Activated CD8-positive, alpha-beta memory T cell treated with anti-CD3 and anti-CD28 coated beads, Interleukin-2, amount 10 ng/mL, durations not matched to agents 7 days and 5 days (primary cell): ENCODE measurements around the gene SORCS2. TPM values are rescaled to one million over a fixed set of nuclear protein-coding genes. Genes with fewer than 3 reads are reported as not detected.

Experiments
- ATAC-seq: fragments of 150-1000 bp; cut with Tn5 transposase; one replicate; pipeline ENCODE4 v1.10.0; 2021; ENCODE audit warnings: moderate library complexity
- CTCF ChIA-PET: fragments of 350-600 bp; sonication (Branson Sonifier 250); formaldehyde crosslinking; loops from one replicate; lab custom pipeline; 2021; ENCODE audit warnings: antibody characterized with exemption; lab: Charles Lee
- DNase-seq: peaks from one replicate; pipeline ENCODE4 v3.0.0-alpha.2; 2020
- H3K27ac Mint-ChIP-seq: one replicate; pipeline ENCODE4 v1.8.0; 2021; ENCODE audit warnings: mild to moderate bottlenecking, mixed read lengths
- H3K27me3 Mint-ChIP-seq: one replicate; pipeline ENCODE4 v1.8.0; 2021; ENCODE audit warnings: mixed read lengths
- H3K36me3 Mint-ChIP-seq: one replicate; pipeline ENCODE4 v1.8.0; 2021; ENCODE audit warnings: mild to moderate bottlenecking, mixed read lengths
- H3K4me1 Mint-ChIP-seq: one replicate; pipeline ENCODE4 v1.8.0; 2021; ENCODE audit warnings: mixed read lengths
- H3K4me3 Mint-ChIP-seq: one replicate; pipeline ENCODE4 v1.8.0; 2021; ENCODE audit warnings: mild to moderate bottlenecking, moderate library complexity, mixed read lengths
- H3K9me3 Mint-ChIP-seq: one replicate; pipeline ENCODE4 v1.8.0; 2022; ENCODE audit warnings: low read depth, mixed read lengths
- total RNA-seq, 2 experiments: library from RNA; stranded (reverse); gene quantifications; one replicate each; pipeline ENCODE4 v1.2.3, GENCODE V29; 2021

SORCS2 gene
- total RNA-seq, 2 experiments from 2014 or later = 0.05 to 0.06 TPM

GRCh38 chr4:7377223-7377865 is 185.0 kb downstream of the SORCS2 start:
- H3K4me3 Mint-ChIP-seq = no peak overlapping the region
- H3K9me3 Mint-ChIP-seq = peaks cover 4% of the 10 kb centered on the region
- H3K36me3 Mint-ChIP-seq = no peaks in the 10 kb centered on the region
- H3K27ac Mint-ChIP-seq = no peak overlapping the region
- DNase-seq (no peak), ATAC-seq (no peak)
- H3K27me3 Mint-ChIP-seq = peaks cover 16% of the 10 kb centered on the region
- no peaks in the 10 kb centered on the region for H3K4me1 Mint-ChIP-seq
- CTCF ChIA-PET = no interaction called here

- Mint-ChIP-seq H3K36me3 (no peaks in the 10 kb centered on the region), H3K4me1 (no peaks in the 10 kb centered on the region), H3K4me3 (no peak overlapping the region), H3K9me3 (peaks cover 4% of the 10 kb centered on the region), H3K27me3 (peaks cover 16% of the 10 kb centered on the region), H3K27ac (no peak overlapping the region)
- CTCF ChIA-PET = no interaction called here
- ATAC-seq (no peak), DNase-seq (no peak)
Observed at GRCh38 chr4:7379186-7379585, 186.8 kb downstream of the SORCS2 start.

DNA sequence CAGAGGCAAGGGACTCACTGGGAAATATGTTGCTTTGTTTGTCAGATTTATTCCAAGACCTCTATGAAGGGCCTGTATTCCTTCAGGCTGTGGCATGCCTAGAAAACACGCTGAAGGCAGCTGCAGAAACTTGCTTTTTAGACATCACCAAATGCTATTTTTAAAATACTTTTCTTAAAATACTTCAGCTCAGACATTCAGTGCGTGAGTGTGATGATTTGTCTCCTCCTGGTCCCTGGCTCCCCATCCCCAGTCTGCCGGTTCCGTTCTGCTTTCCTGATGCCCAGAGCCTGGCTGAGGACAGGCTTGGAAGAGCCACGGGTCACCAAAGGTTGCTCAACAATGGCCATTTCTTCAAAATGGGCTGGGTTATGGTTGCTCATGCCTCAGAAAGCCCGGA is 187.4 kb downstream of the SORCS2 start:
- H3K36me3 Mint-ChIP-seq = no peaks in the 10 kb centered on the region
- H3K9me3 Mint-ChIP-seq = peaks cover 4% of the 10 kb centered on the region
- H3K4me1 Mint-ChIP-seq = no peaks in the 10 kb centered on the region
- H3K27me3 Mint-ChIP-seq = peaks cover 16% of the 10 kb centered on the region
- no peak overlapping the region for H3K27ac Mint-ChIP-seq
- no peak overlapping the region for H3K4me3 Mint-ChIP-seq
- CTCF ChIA-PET = no interaction called here
- ATAC-seq (no peak), DNase-seq (no peak)

GRCh38 chr4:7381221-7381889 is 189.0 kb downstream of the SORCS2 start:
- no peaks in the 10 kb centered on the region for H3K36me3 Mint-ChIP-seq

DNA sequence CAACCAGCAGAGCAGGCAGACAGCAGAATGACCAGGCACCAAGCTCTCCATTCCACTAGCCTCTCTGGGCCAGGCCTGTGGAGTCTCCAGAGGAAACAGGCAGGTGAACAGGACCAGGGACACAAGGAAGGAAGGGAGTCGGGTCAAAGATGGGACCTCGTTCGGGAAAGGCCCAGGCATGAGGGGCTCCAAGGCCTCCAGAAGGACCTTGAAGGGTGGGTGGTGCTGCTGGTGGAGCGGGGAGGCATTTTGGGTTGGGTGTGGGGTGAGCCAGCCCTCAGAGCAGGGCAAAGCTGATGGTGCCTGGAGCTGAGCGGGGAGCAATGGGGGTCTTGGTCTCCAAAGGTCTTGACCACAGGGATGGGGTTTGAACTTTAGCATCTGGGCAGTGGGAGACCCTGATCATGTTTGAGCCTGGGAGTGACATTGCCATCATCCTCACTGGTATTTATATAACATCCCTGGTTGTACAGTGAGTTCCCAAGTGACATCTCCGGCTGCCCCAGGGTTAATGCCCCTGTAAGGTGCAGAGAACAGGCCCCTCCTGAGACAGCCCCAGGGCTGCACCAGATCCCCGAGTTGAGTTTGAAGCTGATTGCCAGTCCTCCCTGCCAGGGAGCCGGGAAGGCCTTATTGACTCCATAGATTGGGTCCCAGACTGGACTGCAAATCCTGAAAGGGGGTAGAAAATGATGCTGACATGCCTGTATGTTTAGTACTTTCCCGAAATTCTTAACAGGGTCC is 189.7 kb downstream of the SORCS2 start:
- ATAC-seq = no peak
- no peaks in the 10 kb centered on the region for H3K4me1 Mint-ChIP-seq
- no peak for DNase-seq
- H3K9me3 Mint-ChIP-seq = peaks cover 9% of the 10 kb centered on the region
- peaks cover 9% of the 10 kb centered on the region for H3K27me3 Mint-ChIP-seq
- H3K27ac Mint-ChIP-seq = no peak overlapping the region
- CTCF ChIA-PET = no interaction called here
- H3K36me3 Mint-ChIP-seq = no peaks in the 10 kb centered on the region
- H3K4me3 Mint-ChIP-seq = no peak overlapping the region

More at GRCh38 chr4:7381221-7381889, 189.0 kb downstream of the SORCS2 start:
- ATAC-seq (no peak), DNase-seq (no peak)
- CTCF ChIA-PET = no interaction called here
- H3K4me1 Mint-ChIP-seq = no peaks in the 10 kb centered on the region
- no peak overlapping the region for H3K27ac Mint-ChIP-seq
- peaks cover 15% of the 10 kb centered on the region for H3K27me3 Mint-ChIP-seq
- no peak overlapping the region for H3K4me3 Mint-ChIP-seq
- H3K9me3 Mint-ChIP-seq = peaks cover 7% of the 10 kb centered on the region

DNA sequence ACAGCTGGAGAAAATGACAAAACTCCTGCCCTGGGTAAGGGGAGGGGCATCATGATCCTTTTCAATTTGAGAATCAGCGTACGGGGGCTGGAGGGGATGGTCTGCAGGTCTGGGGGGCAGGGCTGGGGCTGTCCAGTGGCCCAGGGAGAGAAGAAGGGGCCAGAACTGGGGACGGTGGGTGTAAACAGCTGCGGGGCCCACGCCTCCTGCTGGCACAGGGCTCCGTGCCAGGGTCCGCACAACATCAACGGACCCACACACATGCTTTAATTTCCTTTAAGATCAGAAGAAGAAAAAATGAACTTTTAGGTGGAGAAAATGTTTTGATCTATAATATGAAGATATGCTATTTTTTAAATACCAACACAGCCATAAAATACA is 190.3 kb downstream of the SORCS2 start:
- no peaks in the 10 kb centered on the region for H3K36me3 Mint-ChIP-seq
- DNase-seq (no peak), ATAC-seq (no peak)
- CTCF ChIA-PET = no interaction called here
- H3K27ac Mint-ChIP-seq = no peak overlapping the region
- H3K27me3 Mint-ChIP-seq = peaks cover 3% of the 10 kb centered on the region
- no peak overlapping the region for H3K4me3 Mint-ChIP-seq
- H3K9me3 Mint-ChIP-seq = peaks cover 13% of the 10 kb centered on the region
- H3K4me1 Mint-ChIP-seq = no peaks in the 10 kb centered on the region

GRCh38 chr4:7383266-7383665 is 190.9 kb downstream of the SORCS2 start:
- DNase-seq = no peak
- no peak overlapping the region for H3K27ac Mint-ChIP-seq
- peaks cover 14% of the 10 kb centered on the region for H3K9me3 Mint-ChIP-seq
- CTCF ChIA-PET = no interaction called here
- H3K27me3 Mint-ChIP-seq = no peaks in the 10 kb centered on the region
- ATAC-seq = no peak
- no peak overlapping the region for H3K4me3 Mint-ChIP-seq
- H3K36me3 Mint-ChIP-seq = no peaks in the 10 kb centered on the region
- no peaks in the 10 kb centered on the region for H3K4me1 Mint-ChIP-seq

- no peaks in the 10 kb centered on the region for H3K4me1 Mint-ChIP-seq
- DNase-seq = peak; percentile 27
- H3K36me3 Mint-ChIP-seq = no peaks in the 10 kb centered on the region
- CTCF ChIA-PET = no interaction called here
- no peak for ATAC-seq
- H3K9me3 Mint-ChIP-seq = peaks cover 13% of the 10 kb centered on the region
- no peaks in the 10 kb centered on the region for H3K27me3 Mint-ChIP-seq
- no peak overlapping the region for H3K27ac Mint-ChIP-seq
- H3K4me3 Mint-ChIP-seq = no peak overlapping the region
Observed at GRCh38 chr4:7384003-7384928, 191.9 kb downstream of the SORCS2 start.

GRCh38 chr4:7384929-7385890 is 192.9 kb downstream of the SORCS2 start:
- no peaks in the 10 kb centered on the region for H3K4me1 Mint-ChIP-seq
- no peak overlapping the region for H3K27ac Mint-ChIP-seq
- H3K4me3 Mint-ChIP-seq = no peak overlapping the region
- CTCF ChIA-PET = no interaction called here
- DNase-seq = peak; percentile 31
- no peaks in the 10 kb centered on the region for H3K27me3 Mint-ChIP-seq
- no peaks in the 10 kb centered on the region for H3K36me3 Mint-ChIP-seq
- peaks cover 13% of the 10 kb centered on the region for H3K9me3 Mint-ChIP-seq
- ATAC-seq = no peak

GRCh38 chr4:7387925-7388324 is 195.6 kb downstream of the SORCS2 start:
- Mint-ChIP-seq H3K27ac (no peak overlapping the region), H3K4me3 (no peak overlapping the region), H3K4me1 (no peaks in the 10 kb centered on the region), H3K9me3 (peaks cover 13% of the 10 kb centered on the region), H3K36me3 (no peaks in the 10 kb centered on the region), H3K27me3 (no peaks in the 10 kb centered on the region)
- ATAC-seq (no peak), DNase-seq (no peak)
- CTCF ChIA-PET = no interaction called here

DNA sequence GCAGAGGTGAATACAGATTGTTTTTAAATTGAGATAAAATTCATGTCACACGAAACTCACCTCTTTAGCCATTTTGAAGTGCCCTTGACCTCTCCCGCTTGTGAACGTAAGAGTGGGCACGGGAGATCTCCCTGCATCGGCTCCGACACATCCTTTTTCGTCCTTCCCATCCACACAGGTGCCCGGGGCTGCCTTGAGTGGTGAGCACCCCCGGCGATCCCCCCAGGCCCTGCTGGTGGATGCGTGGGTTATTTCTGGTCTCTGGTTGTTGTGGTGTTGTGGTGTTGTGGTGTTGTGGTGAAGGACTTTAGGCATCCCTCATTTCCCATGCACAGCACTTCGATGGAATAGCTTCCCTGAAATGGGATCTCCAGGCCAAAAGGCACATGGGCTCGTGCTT is 196.3 kb downstream of the SORCS2 start:
- H3K27ac Mint-ChIP-seq = no peak overlapping the region
- H3K9me3 Mint-ChIP-seq = peaks cover 13% of the 10 kb centered on the region
- CTCF ChIA-PET = no interaction called here
- H3K27me3 Mint-ChIP-seq = no peaks in the 10 kb centered on the region
- no peak for DNase-seq
- ATAC-seq = no peak
- no peaks in the 10 kb centered on the region for H3K4me1 Mint-ChIP-seq
- H3K36me3 Mint-ChIP-seq = no peaks in the 10 kb centered on the region
- no peak overlapping the region for H3K4me3 Mint-ChIP-seq

GRCh38 chr4:7389101-7389701 is 196.9 kb downstream of the SORCS2 start:
- CTCF ChIA-PET = no interaction called here

More at GRCh38 chr4:7389101-7389701, 196.9 kb downstream of the SORCS2 start:
- H3K4me1 Mint-ChIP-seq = no peaks in the 10 kb centered on the region
- DNase-seq = no peak
- H3K4me3 Mint-ChIP-seq = no peak overlapping the region
- no peaks in the 10 kb centered on the region for H3K27me3 Mint-ChIP-seq
- no peak overlapping the region for H3K27ac Mint-ChIP-seq
- no peaks in the 10 kb centered on the region for H3K36me3 Mint-ChIP-seq
- no peak for ATAC-seq
- peaks cover 13% of the 10 kb centered on the region for H3K9me3 Mint-ChIP-seq
